HG03442 (cell line): Measurements from ENCODE around the gene GREB1L.
"Not testable (repeated sequence)": the region's sequence is repeated elsewhere in the genome, so short reads cannot be mapped to it uniquely, and the experiment has no call there.

Source experiments
- ATAC-seq: cut with Tn5 transposase; IDR thresholded peaks from one replicate; pipeline ENCODE4 v1.9.1; 2021; ENCODE audit warnings: mild to moderate bottlenecking, moderate library complexity; ENCODE audit not compliant: unreplicated experiment

GREB1L gene

DNA sequence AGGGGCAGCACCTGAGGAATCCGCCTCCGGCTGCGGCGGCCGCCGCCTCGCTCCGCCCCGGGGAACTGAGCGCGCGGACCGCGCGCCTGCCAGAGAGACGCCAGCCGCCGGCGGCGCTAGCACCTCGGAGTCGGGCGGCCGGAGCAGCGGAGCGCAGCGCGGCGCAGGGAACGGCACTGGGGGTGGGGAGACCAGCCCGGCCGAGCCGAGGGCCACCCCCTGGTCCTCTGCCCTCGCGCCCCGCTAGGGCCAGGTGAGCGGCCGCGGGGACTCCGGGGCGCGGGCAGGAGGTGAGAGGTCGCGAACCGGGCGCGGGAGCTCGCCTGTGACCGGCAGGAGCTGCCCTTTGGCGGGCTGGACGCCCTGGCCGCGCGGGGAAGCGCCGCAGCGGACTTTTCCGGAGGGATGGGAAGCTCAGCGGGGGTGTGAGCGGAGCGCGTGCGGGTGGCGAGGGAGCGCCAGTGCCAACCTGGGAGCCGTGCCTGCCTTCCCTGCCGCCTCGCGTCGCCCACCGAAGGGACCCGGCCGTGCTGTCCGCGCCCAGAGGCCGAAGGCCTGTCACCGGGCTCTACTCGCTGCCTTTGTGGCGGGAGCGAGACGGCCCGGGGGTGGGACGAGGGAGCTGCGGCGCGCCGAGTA, at the start of gene GREB1L:
Gene GREB1L, plus strand, starts transcription at position 92 of the 639 bp plus-strand sequence. CDS start 141,287 bp downstream, outside the sequence.
- ATAC-seq, result no peak

DNA sequence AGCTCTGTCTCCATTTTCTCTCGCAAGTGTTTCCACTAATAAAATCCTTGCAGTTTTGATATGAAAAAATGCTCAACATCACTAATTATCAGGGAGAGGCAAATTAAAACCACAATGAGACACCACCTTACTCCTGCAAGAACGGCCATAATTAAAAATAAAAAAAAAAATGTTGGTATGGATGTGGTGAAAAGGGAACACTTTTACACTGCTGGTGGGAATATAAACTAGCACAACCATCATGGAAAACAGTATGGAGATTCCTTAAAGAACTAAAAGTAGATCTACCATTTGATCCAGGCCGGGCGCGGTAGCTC, 49.8 kb upstream of the GREB1L start:
- ATAC-seq, result no peak

DNA sequence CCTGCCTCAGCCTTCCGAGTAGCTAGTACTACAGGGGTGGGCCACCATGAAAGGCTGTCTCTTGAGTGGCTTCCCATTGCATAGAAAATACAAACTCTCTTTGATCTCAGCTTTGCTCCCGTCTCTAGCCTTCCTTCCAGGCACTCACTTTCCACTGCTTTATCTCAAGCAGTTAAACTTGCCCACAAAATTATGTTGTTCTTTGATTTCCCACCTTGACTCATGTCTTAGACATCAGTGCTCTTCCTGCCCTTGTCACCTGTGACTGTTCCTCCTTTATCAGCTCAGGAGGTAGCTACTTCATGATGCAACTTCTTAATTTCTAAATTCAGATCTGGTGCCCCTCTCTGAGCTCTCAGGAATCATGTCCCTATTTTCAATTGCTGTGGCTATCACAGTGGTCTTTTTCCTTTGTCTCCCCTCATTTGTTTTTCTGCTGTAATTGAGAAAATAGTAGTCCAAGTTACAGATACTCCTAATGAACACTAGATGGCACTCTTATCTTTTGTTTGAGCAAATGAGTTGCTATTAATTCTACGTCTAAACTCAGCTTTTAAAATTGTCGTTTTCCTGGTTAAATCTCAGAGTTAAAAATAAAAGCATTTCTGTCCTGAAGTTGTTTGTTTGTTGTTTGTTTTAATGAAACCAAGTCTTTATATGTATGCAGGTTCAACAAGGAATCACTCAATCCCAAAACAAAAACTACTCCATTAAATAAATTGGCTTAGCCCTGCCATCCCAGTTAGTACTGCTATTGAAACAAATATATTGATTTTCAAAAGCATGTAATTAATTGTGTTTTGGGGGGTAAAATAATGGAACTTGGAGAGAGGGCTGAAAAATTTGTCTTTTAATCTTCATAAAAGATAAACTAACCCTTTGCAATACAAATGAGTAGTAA, 46.9 kb upstream of the GREB1L start:
- ATAC-seq, result no peak

DNA sequence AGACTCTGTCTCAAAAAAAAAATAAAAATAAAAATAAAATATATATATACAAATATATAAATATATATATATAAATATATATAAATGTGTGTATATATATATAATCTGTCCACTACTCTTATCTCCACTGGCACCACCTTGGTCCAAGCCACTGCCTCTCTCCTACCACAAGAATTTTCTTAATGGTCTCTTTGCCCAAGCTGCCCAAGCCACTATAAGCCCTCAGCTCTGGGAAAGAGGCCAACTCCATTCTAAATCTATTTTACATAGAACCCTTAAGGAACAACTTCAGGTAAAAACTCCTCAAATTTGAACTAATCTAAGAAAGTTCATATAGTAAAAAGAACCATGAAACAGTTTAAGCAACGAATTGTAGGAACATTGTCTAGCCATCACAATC, 45.6 kb upstream of the GREB1L start:
- ATAC-seq, result no peak

DNA sequence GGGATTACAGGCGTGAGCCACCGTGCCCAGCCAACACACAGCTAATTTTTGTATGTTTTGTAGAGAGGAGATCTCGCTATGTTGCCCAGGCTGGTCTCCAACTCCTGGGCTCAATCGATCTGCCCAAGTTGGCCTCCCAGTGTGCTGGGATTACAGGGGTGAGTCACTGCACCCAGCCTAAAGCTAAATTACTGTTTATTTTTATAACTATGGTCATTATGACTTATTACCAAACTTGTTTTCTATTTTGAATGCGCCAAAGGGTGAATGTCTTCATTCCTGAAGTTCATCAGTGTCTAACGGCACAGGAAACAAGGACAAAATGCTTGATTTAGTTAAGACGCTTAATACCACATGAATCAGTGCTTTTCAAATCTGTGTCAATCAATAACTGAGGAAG, 38.9 kb upstream of the GREB1L start:
- ATAC-seq, result no peak

DNA sequence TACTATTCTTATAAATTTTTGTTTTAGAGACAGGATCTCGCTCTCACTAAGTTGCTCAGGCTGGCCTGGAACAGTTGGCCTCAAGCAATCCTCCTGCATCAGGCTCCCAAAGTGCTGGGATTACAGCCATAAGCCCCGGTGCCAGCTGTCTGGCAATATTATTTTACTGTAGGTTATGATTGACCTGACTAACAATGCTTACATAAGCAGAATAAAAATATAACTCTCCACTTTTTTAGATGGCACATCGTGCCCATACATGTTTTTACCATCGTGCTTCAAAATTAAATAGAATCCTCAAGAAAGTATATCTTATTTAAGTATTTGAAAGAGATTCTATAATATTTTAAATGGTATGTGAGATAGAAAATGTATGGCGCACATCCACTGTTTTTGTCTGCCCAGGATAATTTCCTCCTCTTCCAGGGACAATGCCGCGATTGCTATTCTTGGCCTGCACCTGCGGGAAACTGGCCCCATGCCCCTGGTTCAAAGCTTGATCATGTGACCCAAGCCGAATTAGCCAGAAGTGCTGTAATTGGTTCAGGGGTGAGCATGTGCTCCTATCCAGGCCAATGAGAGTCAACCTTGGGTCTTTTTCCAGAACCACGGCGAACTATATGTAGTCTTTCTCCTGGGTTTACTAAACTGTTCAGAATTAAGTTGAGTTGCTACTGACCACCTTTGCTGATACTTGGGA, 38.3 kb upstream of the GREB1L start:
- ATAC-seq, result no peak

DNA sequence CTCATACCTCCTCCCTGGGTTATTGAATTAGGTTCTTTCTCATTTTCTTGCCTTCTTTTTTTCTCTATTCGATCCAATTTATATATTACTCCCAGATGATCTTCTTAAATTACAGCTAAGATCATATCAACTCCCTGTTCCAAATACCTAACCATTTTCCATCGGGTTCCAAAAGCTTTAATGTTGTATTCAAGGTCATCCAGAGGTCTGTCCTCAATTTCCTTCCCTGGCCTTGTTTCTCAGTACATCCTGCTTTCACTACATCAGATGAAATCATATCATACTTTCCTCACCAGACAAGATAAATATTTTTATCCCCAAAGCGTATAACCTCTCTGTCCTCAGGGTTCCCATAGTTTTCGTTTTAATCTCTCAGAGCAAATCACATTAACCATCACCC, 36.3 kb upstream of the GREB1L start:
- no peak for ATAC-seq

DNA sequence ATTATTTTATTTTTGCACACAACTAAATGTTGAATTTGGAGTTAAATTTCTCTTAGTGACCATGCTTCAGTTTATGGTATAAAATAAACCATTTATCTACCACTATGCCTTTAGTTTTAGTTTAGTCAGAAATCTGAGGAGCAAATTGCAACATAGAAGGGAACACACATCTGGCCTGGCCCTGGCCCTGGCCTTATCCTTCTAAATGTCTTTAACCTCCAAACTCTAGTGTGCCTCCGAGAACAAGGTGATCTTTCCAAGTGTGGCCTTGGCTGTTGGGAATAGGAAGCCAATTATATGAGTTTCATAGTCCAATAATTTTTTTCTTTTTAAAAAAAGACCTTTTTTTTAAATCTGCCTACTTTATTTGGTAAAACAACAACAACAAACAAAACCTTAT, 31.8 kb upstream of the GREB1L start:
- no peak for ATAC-seq

DNA sequence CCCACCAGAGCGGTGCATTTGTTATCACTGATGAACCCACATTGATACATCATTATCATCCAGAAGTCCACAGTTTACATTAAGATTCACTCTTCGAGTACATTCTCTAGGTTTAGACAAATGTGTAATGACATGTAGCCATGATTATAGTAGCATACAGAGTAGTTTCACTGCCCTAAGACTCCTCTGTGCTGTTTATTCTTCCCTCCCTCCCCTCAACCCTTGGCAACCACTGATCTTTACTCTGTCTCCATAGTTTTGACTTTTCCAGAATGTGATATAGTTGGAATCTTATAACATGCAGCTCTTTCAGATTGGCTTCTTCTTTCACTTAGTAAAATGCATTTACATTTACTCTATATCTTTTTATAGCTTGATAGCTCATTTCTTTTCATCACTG, 31.2 kb upstream of the GREB1L start:
- no peak for ATAC-seq

DNA sequence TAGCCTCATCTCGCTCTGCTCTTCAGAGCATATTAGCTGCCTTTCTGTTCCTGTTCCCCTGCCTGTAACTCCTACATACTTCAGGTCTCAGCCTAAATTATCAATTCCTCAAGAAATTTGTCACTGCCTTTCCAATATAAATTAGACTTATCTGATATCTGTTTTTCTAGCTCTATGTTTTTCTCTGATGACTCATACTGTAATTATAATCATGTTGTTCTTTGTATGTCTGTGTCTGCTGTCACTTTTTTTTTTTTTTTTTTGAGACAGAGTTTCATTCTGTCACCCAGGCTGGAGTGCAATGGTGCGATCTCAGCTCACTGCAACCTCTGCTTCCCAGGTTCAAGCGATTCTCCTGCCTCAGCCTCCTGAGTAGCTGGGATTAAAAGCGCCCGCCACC, 27.6 kb upstream of the GREB1L start:
- ATAC-seq, result not testable (repeated sequence)

DNA sequence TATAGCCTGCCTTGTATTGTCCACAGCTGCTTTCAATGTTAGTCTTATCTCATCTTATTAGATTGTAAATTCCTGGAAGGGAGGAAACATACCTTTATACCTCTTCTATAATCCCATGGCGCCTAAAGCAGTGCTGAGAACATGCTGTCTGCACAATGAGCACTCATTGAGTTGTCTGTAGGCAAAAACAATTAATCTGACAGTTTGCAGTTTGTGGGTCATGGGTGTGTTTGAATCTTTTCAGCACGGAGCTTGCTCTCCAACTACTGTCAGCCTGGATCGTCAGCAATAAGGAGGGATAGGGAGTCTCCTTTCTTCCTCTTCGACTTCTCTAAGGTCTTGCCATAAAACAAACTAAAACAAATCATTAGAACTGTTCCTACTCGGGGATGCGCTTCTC, 26.5 kb upstream of the GREB1L start:
- ATAC-seq, result no peak

DNA sequence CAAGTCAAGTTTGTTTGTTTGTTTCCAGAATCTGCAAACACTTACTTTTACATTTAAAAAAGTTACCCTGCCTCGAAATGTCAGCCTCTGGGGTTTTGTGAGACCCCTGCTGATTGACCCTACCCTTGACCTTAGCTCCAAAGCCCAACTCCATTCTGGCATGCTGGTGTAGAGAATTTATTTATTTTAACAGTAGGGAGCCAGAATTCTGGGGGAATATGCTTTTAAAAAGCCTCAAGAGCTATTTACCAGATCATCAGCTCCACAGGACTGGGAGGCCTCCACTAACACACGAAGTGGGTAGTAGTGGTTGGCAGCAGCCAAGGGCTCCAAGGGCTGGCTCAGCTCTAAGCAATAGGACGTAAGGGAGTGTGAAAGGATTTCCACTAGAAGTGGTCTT, 23.2 kb upstream of the GREB1L start:
- ATAC-seq, result no peak

DNA sequence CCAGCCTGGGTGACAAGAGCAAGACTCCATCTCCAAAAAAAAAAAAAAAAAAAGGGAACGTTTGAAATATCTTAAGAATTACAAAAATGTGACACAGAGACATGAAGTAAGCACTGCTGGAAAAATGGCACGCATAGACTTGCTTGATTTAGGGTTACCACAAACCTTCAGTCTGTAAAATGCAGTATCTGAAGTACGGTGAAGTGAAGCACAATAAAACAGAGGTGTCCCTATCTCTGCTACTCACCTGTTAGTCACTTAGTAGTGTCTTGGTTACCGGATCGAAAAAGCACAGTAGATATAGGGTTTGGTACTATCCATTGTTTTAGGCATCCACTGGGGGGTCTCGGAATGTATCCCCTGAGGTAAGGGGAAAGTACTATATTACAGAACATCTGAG, 11.6 kb upstream of the GREB1L start:
- no peak for ATAC-seq

DNA sequence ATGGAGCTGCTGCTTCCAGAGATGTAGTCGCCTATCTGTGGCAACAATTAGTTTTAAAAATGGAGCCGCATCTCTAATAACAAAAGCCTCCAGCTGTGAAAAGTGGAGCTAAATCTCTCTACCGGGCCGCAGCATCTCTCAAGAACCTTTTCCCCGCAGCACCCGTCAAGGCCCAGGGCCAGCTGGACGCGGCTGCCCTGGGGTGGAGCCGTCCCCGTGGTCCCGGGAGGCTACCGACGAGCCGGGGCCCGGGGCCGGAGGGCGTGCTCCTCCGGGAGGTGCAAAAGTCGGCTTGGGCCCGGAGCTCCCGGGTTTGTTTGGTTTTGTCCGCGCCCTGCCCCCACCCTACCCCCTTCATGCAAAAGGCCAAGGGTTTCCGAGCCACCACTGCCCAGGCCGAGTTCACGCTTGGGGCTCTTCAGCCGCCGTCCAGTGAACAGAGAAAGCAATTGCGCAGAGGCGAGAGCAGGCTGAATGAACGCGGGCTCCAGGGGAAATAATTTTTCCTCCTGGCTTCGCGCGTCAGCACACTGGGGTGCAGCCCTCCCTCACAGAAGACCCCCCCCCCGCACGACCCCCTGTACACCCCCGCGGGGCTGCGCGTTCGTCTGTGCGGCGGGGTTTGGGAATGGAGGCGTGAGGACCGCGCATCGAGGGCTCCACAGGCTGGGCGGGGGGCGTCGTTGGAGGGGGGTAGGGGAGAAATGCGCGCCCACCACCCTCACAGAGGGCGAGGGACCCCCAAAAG, 557 bp upstream of the GREB1L start:
- no peak for ATAC-seq

DNA sequence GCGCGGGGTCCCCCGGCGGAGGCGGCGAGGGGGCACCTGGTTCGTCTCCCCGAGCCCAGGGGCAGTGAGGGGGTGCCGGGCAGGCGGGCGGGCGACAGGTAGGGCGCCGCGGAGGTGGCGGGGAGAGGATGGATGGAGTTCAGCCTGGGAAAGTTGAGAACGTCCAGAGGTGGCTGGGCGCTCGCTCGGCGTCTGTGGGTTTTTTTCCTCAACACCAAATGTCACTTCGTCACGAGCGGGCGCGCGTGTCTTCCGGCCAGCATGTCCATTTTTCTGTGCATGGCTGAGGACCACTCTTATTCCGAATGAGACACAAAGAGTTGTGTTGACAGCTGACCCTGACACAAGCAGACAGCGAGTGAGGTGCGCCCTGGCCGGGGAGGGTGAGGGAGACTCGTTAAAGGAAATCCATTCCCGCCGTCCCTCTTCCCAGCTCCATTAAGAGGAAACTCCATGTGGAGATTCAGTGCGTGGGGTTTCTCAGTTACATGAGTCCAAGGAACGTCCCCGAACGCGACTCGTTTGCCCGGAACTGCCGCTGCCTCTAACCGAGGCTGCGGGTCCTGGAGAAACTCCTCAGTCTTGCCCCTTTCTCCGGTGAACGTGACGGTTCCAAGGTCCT, 859 bp downstream of the GREB1L start:
- no peak for ATAC-seq

DNA sequence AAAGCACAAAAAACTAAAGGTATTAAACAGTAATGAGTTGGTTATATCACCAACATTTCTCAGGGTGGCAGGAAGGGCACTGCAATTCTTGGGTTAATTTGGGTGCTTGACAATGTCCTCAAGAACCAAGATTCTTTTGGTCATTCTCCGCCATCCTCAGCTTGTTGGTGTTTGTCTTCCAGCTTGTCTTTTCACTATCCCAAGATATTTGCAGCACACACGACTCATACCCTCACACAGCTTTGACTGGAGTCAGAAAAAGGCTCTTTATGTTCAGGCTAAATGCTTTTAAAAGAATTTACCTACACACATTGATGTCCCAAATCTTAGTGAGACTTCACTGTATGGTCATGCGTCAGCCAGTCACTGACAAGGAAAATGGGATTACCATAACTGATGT, 12.5 kb downstream of the GREB1L start:
- no peak for ATAC-seq

DNA sequence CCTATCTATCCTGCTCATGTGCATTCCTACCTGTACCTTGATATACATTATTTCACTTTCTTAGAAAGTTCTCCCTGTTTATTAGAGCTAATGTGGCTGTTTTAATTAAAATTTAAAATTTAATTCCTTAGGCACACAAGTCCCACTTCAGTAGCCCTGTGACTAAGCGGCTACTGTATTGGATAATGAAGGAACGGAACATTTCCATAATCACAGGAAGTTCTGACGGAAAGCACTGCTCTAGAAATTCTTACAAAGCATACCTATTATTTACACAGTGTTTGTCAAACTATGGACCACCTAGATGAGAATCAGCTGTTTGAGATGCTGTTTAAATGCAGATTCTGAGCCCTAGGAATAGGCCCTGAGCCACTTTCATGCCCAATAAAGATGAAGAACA, 13.2 kb downstream of the GREB1L start:
- ATAC-seq, result no peak

DNA sequence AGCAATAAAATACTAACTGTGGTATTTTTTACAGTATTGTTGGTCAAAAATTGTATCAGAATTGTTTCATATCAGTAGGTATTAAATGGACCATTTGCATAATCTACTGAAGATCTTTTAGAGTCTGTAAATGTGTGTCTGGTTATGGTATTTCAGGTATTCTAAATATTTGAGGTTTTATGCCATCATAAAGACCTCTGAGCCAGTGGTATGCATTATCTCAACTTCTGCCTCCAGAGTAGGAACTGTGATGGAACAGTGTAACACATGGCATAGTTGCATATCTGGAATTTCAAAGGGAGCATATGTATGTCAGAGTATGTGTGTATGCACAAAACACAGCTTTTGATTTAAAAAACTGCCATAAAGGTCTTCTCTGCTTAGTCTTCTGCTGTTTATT, 15.4 kb downstream of the GREB1L start:
- ATAC-seq, result no peak

DNA sequence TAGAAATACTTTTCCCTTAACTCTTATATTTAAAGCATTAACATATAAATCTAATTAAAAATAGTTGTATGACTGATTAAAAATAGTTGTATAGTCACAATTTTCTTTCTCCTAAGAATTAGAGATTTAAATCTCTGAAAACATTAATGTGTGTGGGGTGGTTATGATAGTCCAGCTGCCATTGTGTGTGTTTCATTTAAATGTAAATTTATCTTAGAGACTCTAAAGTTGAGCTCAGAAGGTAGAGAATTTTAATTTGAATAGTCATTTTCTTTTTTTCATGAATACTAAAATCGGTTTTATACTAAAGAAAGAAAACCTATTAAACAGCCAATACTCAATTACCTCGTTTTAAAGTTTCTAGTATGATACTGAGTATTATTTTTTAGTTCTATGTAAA, 18.6 kb downstream of the GREB1L start:
- no peak for ATAC-seq

DNA sequence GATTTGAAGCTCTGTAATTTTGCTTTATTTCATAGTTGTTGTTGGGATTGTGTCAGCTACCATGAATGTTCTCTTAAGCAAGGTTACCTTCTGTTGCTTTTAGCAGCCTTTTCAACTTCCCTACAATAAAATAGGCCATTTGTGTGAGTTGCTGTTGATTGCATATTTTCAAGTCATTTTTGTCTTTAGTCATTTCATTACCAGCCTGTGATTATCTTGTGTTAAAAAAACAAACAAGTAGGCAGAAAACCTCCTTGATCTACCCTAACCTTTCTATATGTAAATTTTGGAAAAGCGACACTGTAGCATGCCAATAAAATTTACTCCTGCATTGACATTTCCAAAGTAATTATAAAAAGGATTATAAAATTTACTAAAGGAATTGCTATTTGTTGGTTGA, 19.3 kb downstream of the GREB1L start:
- ATAC-seq, result no peak

DNA sequence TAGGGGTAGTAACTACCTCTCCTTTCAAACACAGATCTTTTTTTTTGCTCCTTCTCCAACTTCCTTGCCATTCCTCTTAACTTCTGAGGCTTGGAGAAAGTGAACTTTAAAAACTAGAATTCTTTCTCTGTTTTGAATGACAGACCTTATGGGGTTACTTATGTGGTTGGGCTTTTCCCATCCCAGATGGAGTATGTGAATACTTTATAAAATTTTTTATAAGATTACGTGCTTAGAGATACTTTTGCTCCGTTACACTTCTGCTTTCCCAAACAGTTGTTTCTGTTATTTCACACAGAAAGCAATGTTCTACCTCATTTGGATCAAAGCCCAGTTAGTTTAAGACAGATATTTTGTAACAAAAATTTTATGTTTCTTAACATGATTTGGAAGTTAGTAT, 20.2 kb downstream of the GREB1L start:
- ATAC-seq, result no peak
